Measurements from ENCODE around the gene RBBP4. TPM values are rescaled to one million over a fixed set of nuclear protein-coding genes. Genes with fewer than 3 reads are reported as not detected.

Gene RBBP4
- total and polyA plus RNA-seq, 2 of the 13 experiments (the other 11 are each of a cell fraction or from before 2014, with no cell fraction given) = 64.4 to 166 TPM

DNA sequence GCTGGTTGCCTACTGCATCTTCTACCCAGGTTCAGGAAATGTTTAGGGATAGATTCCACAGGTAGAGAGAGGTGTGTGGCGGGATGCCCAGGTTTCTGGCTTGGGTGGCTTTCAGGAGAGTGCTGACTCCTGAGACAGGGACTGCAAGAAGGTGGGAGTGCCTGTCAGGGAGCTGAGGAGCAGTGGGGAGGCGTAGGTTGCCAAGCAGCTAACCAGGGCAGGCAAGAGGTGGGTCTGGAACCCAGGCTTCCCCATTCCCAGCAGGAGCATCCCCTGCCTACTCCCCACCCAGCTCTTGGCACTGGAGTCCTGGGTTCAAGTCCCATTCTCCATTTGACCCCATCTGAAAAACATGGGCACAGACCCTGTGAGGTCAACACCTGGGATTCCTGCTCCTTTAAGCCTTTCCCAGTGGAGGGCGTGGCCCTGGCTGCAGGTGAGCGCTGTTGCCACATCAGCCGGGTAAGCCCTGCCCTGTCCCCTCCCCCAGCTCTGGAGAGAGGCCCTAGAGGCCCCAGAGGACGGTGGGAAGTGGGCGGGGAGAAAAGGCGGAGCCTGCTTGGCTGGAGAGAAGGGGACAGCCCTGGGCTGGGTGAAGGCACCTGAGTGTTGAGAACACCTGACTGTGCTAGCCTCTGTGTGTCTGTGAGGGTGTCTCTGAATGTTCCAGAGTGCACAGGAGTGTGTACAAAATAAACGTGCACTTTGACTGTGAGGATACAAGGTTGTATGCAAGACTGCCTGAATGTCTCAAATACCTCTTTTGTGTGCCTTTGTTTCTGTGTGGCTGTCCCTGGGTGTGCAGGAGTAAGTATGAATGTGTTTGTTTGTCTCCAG is 65.5 kb downstream of the RBBP4 start (continued):
- TF ChIP-seq, protein P1, sequence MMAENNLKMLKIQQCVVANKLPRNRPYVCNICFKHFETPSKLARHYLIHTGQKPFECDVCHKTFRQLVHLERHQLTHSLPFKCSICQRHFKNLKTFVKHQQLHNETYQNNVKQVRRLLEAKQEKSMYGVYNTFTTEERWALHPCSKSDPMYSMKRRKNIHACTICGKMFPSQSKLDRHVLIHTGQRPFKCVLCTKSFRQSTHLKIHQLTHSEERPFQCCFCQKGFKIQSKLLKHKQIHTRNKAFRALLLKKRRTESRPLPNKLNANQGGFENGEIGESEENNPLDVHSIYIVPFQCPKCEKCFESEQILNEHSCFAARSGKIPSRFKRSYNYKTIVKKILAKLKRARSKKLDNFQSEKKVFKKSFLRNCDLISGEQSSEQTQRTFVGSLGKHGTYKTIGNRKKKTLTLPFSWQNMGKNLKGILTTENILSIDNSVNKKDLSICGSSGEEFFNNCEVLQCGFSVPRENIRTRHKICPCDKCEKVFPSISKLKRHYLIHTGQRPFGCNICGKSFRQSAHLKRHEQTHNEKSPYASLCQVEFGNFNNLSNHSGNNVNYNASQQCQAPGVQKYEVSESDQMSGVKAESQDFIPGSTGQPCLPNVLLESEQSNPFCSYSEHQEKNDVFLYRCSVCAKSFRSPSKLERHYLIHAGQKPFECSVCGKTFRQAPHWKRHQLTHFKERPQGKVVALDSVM (CRISPR knock-in tag; IDR thresholded peaks at IDR 0.05) = peak; percentile 64
- TF ChIP-seq SP5 (CRISPR knock-in tag; IDR thresholded peaks at IDR 0.05; ENCODE audit: borderline replicate concordance, low read depth) (peak; percentile 96), PPARG (CRISPR knock-in tag; conservative IDR thresholded peaks at IDR 0.05) (0 out of 2 replicates have a peak, but pooled peaks have one; percentile 21), REL (CRISPR knock-in tag; conservative IDR thresholded peaks at IDR 0.05) (no peak), HIVEP1 (CRISPR knock-in tag; IDR thresholded peaks at IDR 0.05) (peak; percentile 97)
- TF ChIP-seq, protein P2, sequence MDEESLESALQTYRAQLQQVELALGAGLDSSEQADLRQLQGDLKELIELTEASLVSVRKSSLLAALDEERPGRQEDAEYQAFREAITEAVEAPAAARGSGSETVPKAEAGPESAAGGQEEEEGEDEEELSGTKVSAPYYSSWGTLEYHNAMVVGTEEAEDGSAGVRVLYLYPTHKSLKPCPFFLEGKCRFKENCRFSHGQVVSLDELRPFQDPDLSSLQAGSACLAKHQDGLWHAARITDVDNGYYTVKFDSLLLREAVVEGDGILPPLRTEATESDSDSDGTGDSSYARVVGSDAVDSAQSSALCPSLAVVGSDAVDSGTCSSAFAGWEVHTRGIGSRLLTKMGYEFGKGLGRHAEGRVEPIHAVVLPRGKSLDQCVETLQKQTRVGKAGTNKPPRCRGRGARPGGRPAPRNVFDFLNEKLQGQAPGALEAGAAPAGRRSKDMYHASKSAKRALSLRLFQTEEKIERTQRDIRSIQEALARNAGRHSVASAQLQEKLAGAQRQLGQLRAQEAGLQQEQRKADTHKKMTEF (CRISPR knock-in tag; IDR thresholded peaks at IDR 0.05) = peak; percentile 51
- TF ChIP-seq, protein P3, sequence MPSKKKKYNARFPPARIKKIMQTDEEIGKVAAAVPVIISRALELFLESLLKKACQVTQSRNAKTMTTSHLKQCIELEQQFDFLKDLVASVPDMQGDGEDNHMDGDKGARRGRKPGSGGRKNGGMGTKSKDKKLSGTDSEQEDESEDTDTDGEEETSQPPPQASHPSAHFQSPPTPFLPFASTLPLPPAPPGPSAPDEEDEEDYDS (CRISPR knock-in tag; IDR thresholded peaks at IDR 0.05) = peak; percentile 84
- TF ChIP-seq, protein P4, sequence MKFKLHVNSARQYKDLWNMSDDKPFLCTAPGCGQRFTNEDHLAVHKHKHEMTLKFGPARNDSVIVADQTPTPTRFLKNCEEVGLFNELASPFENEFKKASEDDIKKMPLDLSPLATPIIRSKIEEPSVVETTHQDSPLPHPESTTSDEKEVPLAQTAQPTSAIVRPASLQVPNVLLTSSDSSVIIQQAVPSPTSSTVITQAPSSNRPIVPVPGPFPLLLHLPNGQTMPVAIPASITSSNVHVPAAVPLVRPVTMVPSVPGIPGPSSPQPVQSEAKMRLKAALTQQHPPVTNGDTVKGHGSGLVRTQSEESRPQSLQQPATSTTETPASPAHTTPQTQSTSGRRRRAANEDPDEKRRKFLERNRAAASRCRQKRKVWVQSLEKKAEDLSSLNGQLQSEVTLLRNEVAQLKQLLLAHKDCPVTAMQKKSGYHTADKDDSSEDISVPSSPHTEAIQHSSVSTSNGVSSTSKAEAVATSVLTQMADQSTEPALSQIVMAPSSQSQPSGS (CRISPR knock-in tag; IDR thresholded peaks at IDR 0.05) = peak; percentile 17; the same call in 1 of the 2 replicates
